SK-N-SH treated with all-trans-retinoic acid at 6 μM for 48 hours (cell line): Measurements from ENCODE around the gene NHSL2.
"Not testable (repeated sequence)": the region's sequence is repeated elsewhere in the genome, so short reads cannot be mapped to it uniquely, and the experiment has no call there.

ENCODE experiments used
- ATAC-seq: fragments of 200-7000 bp; cut with Tn5 transposase; 3 replicates; pipeline ENCODE4 v1.9.1; 2020; ENCODE audit warnings: mild to moderate bottlenecking, moderate library complexity
- BACH2 ChIP-seq: fragments of 250-450 bp; sonication (Bioruptor Pico); IDR thresholded peaks from 2 replicates; pipeline ENCODE4 v1.9.0; 2021; ENCODE audit warnings: mild to moderate bottlenecking, borderline replicate concordance
- CREB5 ChIP-seq: fragments of 250-450 bp; sonication (Bioruptor Pico); IDR thresholded peaks from 2 replicates; pipeline ENCODE4 v1.5.1; 2020; ENCODE audit warnings: low read depth, mild to moderate bottlenecking, moderate library complexity
- CSDC2 ChIP-seq: fragments of 250-450 bp; sonication (Bioruptor Pico); IDR thresholded peaks from 2 replicates; pipeline ENCODE4 v1.5.0; 2020; ENCODE audit warnings: mild to moderate bottlenecking, moderate library complexity
- CSRNP3 ChIP-seq: fragments of 250-450 bp; sonication (Bioruptor Pico); IDR thresholded peaks from 2 replicates; pipeline ENCODE4 v1.5.1; 2021; ENCODE audit warnings: mild to moderate bottlenecking, moderate library complexity
- ESRRG ChIP-seq: fragments of 250-450 bp; sonication (Bioruptor Pico); IDR thresholded peaks from 2 replicates; pipeline ENCODE4 v1.6.1; 2021; ENCODE audit warnings: mild to moderate bottlenecking
- GLIS3 ChIP-seq: fragments of 250-450 bp; sonication (Bioruptor Pico); IDR thresholded peaks from 2 replicates; pipeline ENCODE4 v1.5.0; 2020; ENCODE audit warnings: mild to moderate bottlenecking, moderate library complexity
- ISL1 ChIP-seq: fragments of 250-450 bp; sonication (Bioruptor Pico); IDR thresholded peaks from 2 replicates; pipeline ENCODE4 v2.1.2; 2022; ENCODE audit warnings: mild to moderate bottlenecking, moderate library complexity
- OSR1 ChIP-seq: fragments of 250-450 bp; sonication (Bioruptor Pico); IDR thresholded peaks from 2 replicates; pipeline ENCODE4 v1.8.0; 2022; ENCODE audit warnings: moderate library complexity, mild to moderate bottlenecking, inconsistent platforms
- PATZ1 ChIP-seq: fragments of 250-450 bp; sonication (Bioruptor Pico); IDR thresholded peaks from 2 replicates; pipeline ENCODE4 v1.8.0; 2020; ENCODE audit warnings: mild to moderate bottlenecking, moderate library complexity, borderline replicate concordance
- POU6F1 ChIP-seq: fragments of 250-450 bp; sonication (Bioruptor Pico); IDR thresholded peaks from 2 replicates; pipeline ENCODE4 v1.8.0; 2021; ENCODE audit warnings: low read depth, mild to moderate bottlenecking, moderate library complexity, borderline replicate concordance
- PPARA ChIP-seq: fragments of 250-450 bp; sonication (Bioruptor Pico); IDR thresholded peaks from 2 replicates; pipeline ENCODE4 v1.5.0; 2020; ENCODE audit warnings: mild to moderate bottlenecking, borderline replicate concordance
- RARB ChIP-seq: fragments of 250-450 bp; sonication (Bioruptor Pico); IDR thresholded peaks from 2 replicates; pipeline ENCODE4 v1.8.0; 2021; ENCODE audit warnings: mild to moderate bottlenecking, moderate library complexity
- SNAI2 ChIP-seq: fragments of 250-450 bp; sonication (Bioruptor Pico); IDR thresholded peaks from 2 replicates; pipeline ENCODE4 v1.5.0; 2020; ENCODE audit warnings: mild to moderate bottlenecking, moderate library complexity
- TCF4 ChIP-seq: fragments of 250-450 bp; sonication (Bioruptor Pico); IDR thresholded peaks from 2 replicates; pipeline ENCODE4 v1.8.0; 2021; ENCODE audit warnings: mild to moderate bottlenecking, moderate library complexity, borderline replicate concordance
- TOX ChIP-seq: fragments of 250-450 bp; sonication (Bioruptor Pico); IDR thresholded peaks from 2 replicates; pipeline ENCODE4 v1.8.0; 2021; ENCODE audit warnings: mild to moderate bottlenecking, moderate library complexity, borderline replicate concordance
- TSHZ2 ChIP-seq: fragments of 250-450 bp; sonication (Bioruptor Pico); IDR thresholded peaks from 2 replicates; pipeline ENCODE4 v1.5.0; 2020; ENCODE audit warnings: mild to moderate bottlenecking, moderate library complexity
- ZC3H10 ChIP-seq: fragments of 250-450 bp; sonication (Bioruptor Pico); IDR thresholded peaks from 2 replicates; pipeline ENCODE4 v1.5.1; 2021; ENCODE audit warnings: mild to moderate bottlenecking, moderate library complexity
- ZFP3 ChIP-seq: fragments of 250-450 bp; sonication (Bioruptor Pico); IDR thresholded peaks from 2 replicates; pipeline ENCODE4 v1.5.0; 2020; ENCODE audit warnings: mild to moderate bottlenecking, moderate library complexity
- ZFP30 ChIP-seq: fragments of 450-650 bp; formaldehyde crosslinking; IDR thresholded peaks from 2 replicates; pipeline ENCODE4 v1.5.0; 2022; ENCODE audit warnings: mild to moderate bottlenecking, moderate library complexity
- ZNF565 ChIP-seq: fragments of 450-650 bp; formaldehyde crosslinking; conservative IDR thresholded peaks from 2 replicates; pipeline ENCODE4 v1.5.0; 2020; ENCODE audit warnings: low read depth, mild to moderate bottlenecking, moderate library complexity
- ZNF70 ChIP-seq: fragments of 450-650 bp; formaldehyde crosslinking; IDR thresholded peaks from 2 replicates; pipeline ENCODE4 v1.5.0; 2020; ENCODE audit warnings: mild to moderate bottlenecking, moderate library complexity
- ZNF8 ChIP-seq: fragments of 450-650 bp; formaldehyde crosslinking; IDR thresholded peaks from 2 replicates; pipeline ENCODE4 v1.5.0; 2020; ENCODE audit warnings: mild to moderate bottlenecking, moderate library complexity

NHSL2 gene

GRCh38 chrX:71873459-71873833 is 37.2 kb upstream of the NHSL2 start:
- TF ChIP-seq ISL1 = no peak
- TF ChIP-seq SNAI2 (CRISPR knock-in tag) = no peak
- TF ChIP-seq ZNF8 (CRISPR knock-in tag) = no peak
- TF ChIP-seq ESRRG (CRISPR knock-in tag) = no peak
- TF ChIP-seq ZFP3 (CRISPR knock-in tag) = no peak
- TF ChIP-seq TCF4 (CRISPR knock-in tag) = no peak
- no peak for TF ChIP-seq CSRNP3 (CRISPR knock-in tag)
- no peak for TF ChIP-seq PATZ1 (CRISPR knock-in tag)
- TF ChIP-seq BACH2 (CRISPR knock-in tag) = no peak
- TF ChIP-seq GLIS3 (CRISPR knock-in tag) = no peak
- TF ChIP-seq PPARA (CRISPR knock-in tag) = no peak
- TF ChIP-seq TSHZ2 = no peak
- no peak for TF ChIP-seq ZC3H10
- TF ChIP-seq TOX (CRISPR knock-in tag) = no peak
- TF ChIP-seq RARB (CRISPR knock-in tag) = no peak
- ATAC-seq = no peak

GRCh38 chrX:71876841-71877240 is 33.8 kb upstream of the NHSL2 start:
- not testable (repeated sequence) for ATAC-seq

- no peak for ATAC-seq
- TF ChIP-seq SNAI2 (CRISPR knock-in tag) = no peak
- no peak for TF ChIP-seq CREB5 (CRISPR knock-in tag)
- no peak for TF ChIP-seq ZNF565 (CRISPR knock-in tag)
- no peak for TF ChIP-seq ZC3H10
- no peak for TF ChIP-seq PPARA (CRISPR knock-in tag)
- no peak for TF ChIP-seq ZNF8 (CRISPR knock-in tag)
- TF ChIP-seq PATZ1 (CRISPR knock-in tag) = no peak
- TF ChIP-seq TOX (CRISPR knock-in tag) = no peak
- TF ChIP-seq ZNF70 (CRISPR knock-in tag) = no peak
- TF ChIP-seq RARB (CRISPR knock-in tag) = no peak
- TF ChIP-seq ZFP30 (CRISPR knock-in tag) = no peak
- TF ChIP-seq GLIS3 (CRISPR knock-in tag) = no peak
- no peak for TF ChIP-seq OSR1 (CRISPR knock-in tag)
- TF ChIP-seq ZFP3 (CRISPR knock-in tag) = no peak
- TF ChIP-seq POU6F1 (CRISPR knock-in tag) = no peak
- TF ChIP-seq TCF4 (CRISPR knock-in tag) = no peak
- no peak for TF ChIP-seq CSDC2 (CRISPR knock-in tag)
- no peak for TF ChIP-seq CSRNP3 (CRISPR knock-in tag)
- no peak for TF ChIP-seq ISL1
- TF ChIP-seq, all 23 proteins: peak for 0
These were observed 25.5 kb upstream of the NHSL2 start for GRCh38 chrX:71885099-71885498.
